ENCODE results near the gene HAND2.

Gene HAND2

GRCh38 chr4:173500841-173501591 is 29.0 kb downstream of the HAND2 start:
- no peak for DNase-seq

DNA sequence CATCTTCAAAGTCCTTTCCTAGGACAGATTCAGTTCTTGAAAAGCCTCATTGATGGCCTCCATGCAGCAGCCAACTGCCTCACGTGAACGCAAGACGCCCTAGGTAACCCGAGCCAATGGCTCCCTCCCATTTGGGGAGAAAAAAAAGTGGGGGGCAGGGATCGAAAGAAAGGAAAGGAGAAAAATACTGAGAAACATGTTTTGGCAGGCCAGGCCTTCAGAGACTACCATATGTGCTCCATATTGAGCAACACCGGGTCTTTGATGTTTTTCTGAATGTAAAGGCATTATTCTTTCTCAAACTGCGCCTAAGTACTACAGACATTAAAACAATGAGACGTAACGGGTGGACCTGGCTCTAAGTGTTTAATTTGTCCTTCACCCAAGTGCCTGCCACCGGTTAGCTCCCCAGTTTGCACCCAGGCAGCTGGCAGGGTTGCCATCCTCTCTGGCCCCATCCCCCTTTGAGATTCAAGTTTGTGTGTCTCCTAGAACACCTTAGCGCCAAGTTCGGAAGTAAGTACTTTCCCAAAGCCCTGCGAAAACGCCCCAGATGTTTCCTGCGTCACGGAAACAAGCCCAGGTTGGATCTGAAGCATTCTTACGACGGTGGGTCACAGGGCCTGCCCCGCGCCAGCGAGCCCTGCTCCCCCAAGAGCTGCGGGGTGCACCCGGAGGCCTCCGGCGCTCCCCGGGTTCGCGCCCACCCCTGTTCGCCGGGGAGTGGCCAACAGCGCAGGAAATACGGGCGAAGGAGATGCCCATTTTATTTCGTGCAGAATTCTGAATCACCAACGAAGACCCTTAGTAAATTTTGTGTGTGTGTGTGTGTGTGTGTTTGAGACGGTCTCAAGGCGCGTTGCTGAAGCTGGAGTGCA is 30.1 kb downstream of the HAND2 start:
- DNase-seq, result no peak

- no peak for DNase-seq
These were observed 31.3 kb downstream of the HAND2 start for GRCh38 chr4:173498771-173499170.

- no peak for DNase-seq
These were observed 32.0 kb downstream of the HAND2 start for GRCh38 chr4:173498023-173498422.

DNA sequence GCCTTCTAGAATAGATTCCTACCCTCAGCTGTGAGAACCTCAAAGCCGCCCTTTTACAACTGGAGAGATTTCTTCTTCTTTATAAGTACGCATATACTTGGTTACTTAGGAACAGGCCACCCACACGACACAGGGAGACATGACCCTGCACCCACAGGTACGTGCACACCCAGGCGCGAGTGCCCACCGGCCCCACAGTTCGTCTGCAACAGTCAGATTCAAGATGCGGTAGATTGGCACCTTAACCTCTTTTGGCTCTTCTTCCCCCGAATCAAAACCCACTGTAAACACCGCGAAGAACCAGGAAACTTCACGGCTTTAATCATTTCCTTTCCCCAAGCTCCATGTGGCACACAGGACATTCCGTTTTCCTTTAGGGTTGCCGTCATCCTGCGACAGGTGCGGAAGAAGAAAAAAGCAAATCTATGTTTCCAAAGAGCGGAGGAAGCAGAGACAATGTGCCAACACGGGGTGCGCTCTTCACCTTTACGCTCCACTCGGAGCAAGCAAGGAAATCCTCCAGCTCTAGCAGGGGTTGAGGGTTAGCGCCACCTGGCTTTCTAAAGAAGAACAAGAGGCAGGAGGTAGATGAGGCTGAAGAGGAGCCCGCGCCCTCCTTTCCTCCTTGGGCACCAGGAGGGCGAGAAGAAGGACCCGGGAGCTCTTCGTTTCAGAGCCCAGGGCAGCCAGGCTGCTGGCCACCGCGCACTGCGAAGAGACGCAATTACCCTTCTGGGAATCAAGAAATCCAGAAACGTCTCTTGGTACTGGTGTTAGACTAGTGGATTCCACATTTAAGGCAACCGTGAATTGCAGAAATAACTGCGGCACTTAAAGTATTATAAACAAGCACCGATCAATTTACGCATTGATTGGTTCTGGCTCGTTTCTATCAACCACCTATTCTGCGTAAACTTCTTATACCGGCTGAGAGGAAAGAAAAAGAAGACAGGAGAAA is 35.7 kb downstream of the HAND2 start:
- peak in 1 of 4 experiments; percentile 1 for DNase-seq

DNA sequence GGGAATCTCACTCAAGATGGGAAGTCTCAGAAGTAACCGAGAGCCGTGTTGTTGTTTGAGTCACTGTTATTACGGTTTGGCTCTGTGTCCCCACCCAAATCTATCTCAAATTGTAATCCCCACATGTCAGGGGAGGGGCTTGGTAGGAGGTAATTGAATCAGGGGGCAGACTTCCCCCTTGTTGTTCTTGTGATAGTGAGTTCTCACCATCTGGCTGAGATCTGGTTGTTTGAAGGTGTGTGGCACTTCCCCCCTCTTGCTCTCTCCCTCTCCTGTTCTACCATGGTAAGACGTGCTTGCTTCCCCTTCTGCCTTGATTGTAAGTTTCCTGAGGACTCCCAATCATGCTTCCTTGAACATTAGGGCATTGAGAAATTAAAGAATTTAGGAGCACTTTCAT is 37.0 kb downstream of the HAND2 start:
- no peak for DNase-seq

GRCh38 chr4:173492315-173492714 is 37.7 kb downstream of the HAND2 start:
- no peak for DNase-seq

- DNase-seq, result no peak
These were observed 39.1 kb downstream of the HAND2 start for GRCh38 chr4:173490817-173491528.

- DNase-seq, result no peak
These were observed 39.8 kb downstream of the HAND2 start for GRCh38 chr4:173490256-173490655.

DNA sequence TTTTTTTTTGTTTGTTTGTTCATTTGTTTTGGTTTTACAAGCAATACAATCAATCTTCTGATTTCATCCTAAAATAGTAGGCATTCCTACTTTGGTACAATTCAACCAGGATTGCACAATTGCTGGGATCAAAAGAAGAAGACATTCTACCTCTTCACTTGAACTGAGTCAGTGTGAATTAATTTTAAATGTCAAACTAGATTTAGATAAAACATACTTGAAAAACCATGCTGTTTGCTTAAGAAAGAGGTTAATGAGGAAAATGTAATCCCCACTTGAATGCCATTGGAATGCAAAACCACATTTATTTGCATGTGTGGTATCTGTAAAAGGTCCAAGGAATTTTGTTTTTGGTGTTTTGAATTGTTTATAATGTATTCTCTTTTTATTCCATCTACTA is 40.5 kb downstream of the HAND2 start:
- DNase-seq, result no peak

DNA sequence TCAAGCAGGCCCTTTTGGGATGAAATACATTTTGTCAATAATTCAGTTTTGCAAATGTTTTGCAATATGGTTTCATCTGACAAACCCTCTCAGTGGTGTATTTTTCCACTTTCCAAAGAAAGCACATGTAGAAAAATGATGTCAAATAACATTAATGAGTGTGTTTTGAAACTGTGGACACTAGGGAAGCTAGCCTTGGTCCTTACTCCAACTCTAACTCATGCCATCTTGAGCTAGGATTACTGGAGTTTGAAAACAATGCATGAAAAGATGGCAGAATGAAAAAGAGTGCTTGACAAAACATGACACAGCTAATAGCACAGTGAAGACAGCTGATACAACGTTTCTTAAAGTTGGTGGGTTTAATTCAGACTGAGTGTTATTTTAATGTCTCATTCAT is 41.4 kb downstream of the HAND2 start:
- no peak for DNase-seq

DNA sequence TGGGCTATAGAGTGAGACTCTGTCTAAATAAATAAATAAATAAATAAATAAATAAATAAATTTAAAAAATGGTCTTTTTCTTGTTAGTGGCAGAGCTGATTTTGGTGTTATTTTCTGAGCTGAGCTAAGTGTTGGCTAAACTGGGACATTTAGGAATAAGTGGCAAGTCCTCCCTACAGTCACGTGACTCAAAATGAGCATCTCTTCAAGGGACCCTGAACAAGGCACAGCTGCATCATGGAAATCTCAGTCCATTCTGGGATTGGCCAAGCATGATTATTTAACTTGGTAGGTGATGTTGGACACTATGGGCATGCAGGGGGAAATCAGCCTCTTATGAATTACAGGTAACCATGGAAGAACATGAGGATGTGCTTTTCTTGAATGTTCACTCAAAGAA is 42.0 kb downstream of the HAND2 start:
- DNase-seq, result no peak

DNA sequence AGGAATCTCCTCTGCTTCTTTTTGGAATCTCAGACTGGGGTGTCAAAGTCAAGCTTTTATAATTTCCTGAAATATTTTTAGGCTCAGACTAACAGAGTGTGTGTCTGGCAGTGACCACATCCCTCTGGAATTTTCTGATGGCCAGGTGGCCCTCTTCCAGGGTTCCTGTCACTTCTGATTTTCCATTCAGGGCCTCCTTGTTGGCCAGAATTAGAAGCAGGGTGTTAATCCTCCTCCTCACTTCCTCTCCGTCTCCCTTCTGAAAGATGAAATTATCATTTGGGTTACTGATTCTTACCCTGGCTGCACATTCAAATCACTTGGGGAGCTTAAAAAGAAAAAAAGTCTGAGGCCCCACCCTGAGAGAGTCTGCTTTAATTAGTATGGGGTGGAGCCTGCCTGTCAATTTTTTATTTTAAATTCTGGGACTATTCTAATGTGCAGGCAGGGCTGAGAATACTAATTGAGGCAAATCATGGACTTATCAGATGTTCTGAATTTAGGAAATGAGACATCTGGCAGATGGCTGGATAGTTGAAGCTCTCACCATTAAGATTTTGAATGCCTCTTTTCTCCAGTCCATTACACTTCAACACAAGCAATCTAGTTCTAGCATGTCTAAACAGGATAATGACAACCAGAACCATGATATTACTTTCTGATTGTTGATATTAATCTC is 43.2 kb downstream of the HAND2 start:
- DNase-seq, result no peak

- DNase-seq, result no peak
These were observed 44.9 kb downstream of the HAND2 start for GRCh38 chr4:173485164-173485563.

GRCh38 chr4:173482330-173482931 is 47.6 kb downstream of the HAND2 start:
- no peak for DNase-seq

DNA sequence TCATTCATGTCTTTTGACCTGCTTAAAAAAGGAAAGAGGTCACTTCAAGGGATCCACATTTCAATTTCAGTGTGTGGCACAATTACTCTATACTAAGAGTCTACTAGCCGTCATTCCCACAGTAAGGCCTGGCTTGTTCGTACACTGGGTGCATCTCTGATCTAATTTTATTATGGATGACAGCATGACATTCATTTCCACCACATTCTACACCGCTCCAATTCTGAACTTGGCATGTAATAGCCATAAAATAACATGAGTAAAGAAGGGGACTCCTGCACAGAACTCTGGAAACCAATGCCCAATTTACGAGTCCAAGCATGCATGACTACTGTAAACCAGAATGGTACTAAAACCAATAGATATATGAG is 51.1 kb downstream of the HAND2 start:
- no peak for DNase-seq

DNA sequence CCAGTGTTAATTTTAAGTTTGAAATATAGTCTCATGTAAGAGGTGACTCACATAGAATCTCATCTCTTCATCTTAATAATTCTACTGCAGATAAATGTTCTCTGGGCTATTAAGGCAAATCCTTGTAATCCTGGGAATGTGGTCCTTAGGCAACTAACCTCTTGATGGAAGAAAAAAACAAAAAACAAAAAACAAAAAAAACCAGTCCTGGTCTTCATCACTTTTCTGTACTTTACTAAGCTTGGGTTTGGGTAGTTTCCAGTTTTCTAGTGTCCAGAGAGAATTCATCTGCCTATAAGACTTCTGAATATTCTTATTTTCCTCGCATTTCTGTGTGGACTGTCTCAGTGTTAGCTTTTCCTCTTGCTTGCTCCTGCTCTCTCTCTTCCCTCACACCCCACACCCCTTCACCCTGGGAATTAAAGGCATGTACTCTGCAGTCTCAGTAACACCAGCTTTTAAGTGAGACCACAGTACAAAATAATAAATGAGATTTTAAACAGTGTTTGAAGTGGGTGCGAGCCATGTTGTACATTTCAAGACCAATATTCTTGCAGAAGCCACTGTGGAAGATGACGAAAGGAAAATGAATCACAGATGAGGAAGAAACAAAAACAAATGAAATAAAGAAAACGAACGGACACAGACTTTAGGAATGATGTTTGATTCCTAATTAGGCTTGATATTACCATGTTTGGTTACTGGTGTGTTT is 51.7 kb downstream of the HAND2 start:
- no peak for DNase-seq

- DNase-seq, result no peak
These were observed 53.0 kb downstream of the HAND2 start for GRCh38 chr4:173477016-173477415.
